ENCODE data around the gene FGFRL1.

The FGFRL1 gene

DNA sequence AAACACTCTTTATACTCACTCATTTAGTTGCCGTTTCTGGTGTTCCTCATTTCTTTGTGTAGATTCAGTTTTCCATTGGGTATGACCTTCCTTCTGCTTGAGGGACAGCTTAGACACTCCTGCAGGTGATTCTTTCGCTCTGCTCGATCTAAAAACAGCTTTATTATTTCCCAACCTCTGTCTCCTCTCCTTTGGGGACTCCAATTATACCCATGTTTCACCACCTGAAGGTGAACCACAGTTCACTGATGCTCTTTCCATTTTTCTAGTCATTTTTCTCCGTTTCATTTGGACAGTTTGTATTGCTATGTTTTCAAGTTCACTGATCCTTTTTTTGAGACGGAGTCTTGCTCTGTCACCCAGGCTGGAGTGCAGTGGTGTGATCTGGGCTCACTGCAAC is 4.6 kb upstream of the FGFRL1 start:
- H3K4me1 ChIP-seq (ENCODE audit: control insufficient read depth in 1 of 2, insufficient read depth in 2 of 2, low read length in 2 of 2): peaks cover 0 to 40% of the 10 kb centered on the region in 2 donors
- peaks cover 20% of the 10 kb centered on the region for H3K27me3 ChIP-seq (ENCODE audit: low read depth, low read length)

DNA sequence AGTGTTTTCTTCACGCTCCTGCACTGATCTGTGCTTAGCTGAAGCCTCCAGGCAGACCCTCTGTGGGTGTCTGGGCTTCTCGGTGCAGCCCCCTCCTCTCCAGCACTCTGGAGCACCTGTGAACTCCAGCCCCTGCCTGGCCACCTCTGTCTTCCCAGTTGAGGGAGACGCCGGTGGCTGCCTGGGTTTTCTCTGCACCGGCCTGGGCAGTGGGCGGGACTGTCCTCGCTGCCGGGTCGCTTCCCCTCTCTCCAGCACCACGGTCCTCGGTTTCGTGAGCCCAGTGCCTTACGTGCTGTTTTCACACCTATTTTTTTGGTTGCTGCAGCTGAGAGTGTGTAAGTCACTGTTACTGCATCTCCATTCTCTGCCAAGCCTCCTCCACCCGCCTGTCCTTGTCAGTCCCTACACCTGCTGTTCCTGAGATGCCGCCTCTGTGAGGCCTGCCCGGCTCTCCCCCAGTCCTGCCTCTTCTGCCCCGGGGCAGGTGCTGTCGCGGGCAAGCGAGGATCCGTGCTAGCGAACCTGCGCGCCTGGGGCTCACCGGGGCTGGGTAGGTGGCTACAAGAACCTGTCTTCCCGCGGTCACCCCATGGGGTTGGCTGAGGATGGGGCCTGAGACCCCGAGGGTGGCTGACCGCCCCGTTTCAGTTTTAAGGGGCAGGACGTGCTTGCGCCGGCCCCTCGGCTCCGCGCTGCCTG is 2.4 kb upstream of the FGFRL1 start:
- no peaks in the 10 kb centered on the region for H3K9me3 ChIP-seq (ENCODE audit: control insufficient read depth in 1 of 2, low read length in 2 of 2)
- peaks cover 9% of the 10 kb centered on the region for H3K27me3 ChIP-seq (ENCODE audit: low read depth, low read length)
- peaks cover 0 to 28% of the 10 kb centered on the region in 2 donors for H3K4me1 ChIP-seq (ENCODE audit: control insufficient read depth in 1 of 2, insufficient read depth in 2 of 2, low read length in 2 of 2)
- H3K36me3 ChIP-seq (ENCODE audit: control insufficient read depth in 1 of 2, insufficient read depth in 2 of 2, low read length in 2 of 2): no peaks in the 10 kb centered on the region
- peak overlapping the region; percentile 55 to 68 for H3K4me3 ChIP-seq (ENCODE audit: low read depth in 1 of 2, low read length in 2 of 2)
- no peak overlapping the region for H3K27ac ChIP-seq (ENCODE audit: low read length)

More for the DNA sequence above, 4.6 kb upstream of the FGFRL1 start:
- Histone ChIP-seq H3K4me3 (ENCODE audit: low read depth in 1 of 2, low read length in 2 of 2) (no peak overlapping the region), H3K9me3 (ENCODE audit: control insufficient read depth in 1 of 2, low read length in 2 of 2) (no peaks in the 10 kb centered on the region), H3K36me3 (ENCODE audit: control insufficient read depth in 1 of 2, insufficient read depth in 2 of 2, low read length in 2 of 2) (no peaks in the 10 kb centered on the region), H3K27ac (ENCODE audit: low read length) (no peak overlapping the region)

DNA sequence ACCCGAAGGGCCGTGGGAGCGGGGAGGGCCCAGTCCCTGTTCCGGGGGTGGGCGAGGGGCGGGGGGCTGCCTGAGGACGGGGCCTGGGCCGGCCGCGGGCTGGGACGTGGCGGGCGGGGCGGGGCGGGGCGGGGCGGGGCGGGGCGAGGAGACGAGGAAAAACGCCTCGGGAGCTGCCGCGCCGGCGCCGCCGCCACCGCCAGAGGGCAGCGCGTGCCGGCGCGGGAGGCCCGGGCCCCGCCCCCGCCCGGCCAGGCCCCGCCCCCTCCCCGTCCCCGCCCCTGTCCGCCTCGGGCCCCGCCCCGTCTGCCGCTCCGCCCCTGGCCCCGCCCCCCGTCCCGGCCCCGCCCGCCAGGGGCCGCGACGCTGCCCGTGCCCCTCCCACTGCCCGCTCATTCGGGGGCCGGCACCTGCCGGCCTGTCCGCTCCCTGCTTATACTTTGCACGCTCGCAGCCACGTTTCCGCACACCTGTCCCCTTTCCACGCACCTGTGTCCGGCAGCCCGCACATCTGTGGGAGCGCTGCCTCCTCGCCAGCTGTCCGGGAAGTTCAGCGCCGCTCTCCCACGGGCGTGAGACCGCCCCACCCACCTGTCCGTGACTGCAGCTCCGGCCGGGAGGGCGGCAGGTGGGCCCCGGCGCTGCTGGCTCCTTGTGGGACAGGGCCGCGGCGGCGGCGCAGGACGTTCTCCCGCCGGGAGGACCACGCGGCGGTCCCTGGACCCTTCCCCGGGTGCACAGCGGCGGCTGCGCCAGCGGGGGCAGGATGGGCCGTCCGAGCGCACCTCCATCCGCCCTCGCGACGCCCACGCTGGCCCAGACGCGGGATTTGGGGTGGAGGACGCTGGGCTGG is 1.7 kb upstream of the FGFRL1 start:
- no peaks in the 10 kb centered on the region for H3K36me3 ChIP-seq (ENCODE audit: control insufficient read depth in 1 of 2, insufficient read depth in 2 of 2, low read length in 2 of 2)
- peaks cover 7% of the 10 kb centered on the region for H3K27me3 ChIP-seq (ENCODE audit: low read depth, low read length)
- peaks cover 0 to 28% of the 10 kb centered on the region in 2 donors for H3K4me1 ChIP-seq (ENCODE audit: control insufficient read depth in 1 of 2, insufficient read depth in 2 of 2, low read length in 2 of 2)
- H3K27ac ChIP-seq (ENCODE audit: low read length): no peak overlapping the region
- H3K9me3 ChIP-seq (ENCODE audit: control insufficient read depth in 1 of 2, low read length in 2 of 2): no peaks in the 10 kb centered on the region
- H3K4me3 ChIP-seq (ENCODE audit: low read depth in 1 of 2, low read length in 2 of 2): peak overlapping the region; percentile 55 to 75

GRCh38 chr4:1010395-1011021 is 918 bp upstream of the FGFRL1 start:
- Histone ChIP-seq H3K4me3 (ENCODE audit: low read depth in 1 of 2, low read length in 2 of 2) (peak overlapping the region; percentile 37 to 75), H3K4me1 (ENCODE audit: control insufficient read depth in 1 of 2, insufficient read depth in 2 of 2, low read length in 2 of 2) (peaks cover 0 to 28% of the 10 kb centered on the region in 2 donors), H3K9me3 (ENCODE audit: control insufficient read depth in 1 of 2, low read length in 2 of 2) (no peaks in the 10 kb centered on the region), H3K27ac (ENCODE audit: low read length) (no peak overlapping the region), H3K27me3 (ENCODE audit: low read depth, low read length) (peaks cover 3% of the 10 kb centered on the region), H3K36me3 (ENCODE audit: control insufficient read depth in 1 of 2, insufficient read depth in 2 of 2, low read length in 2 of 2) (no peaks in the 10 kb centered on the region)

DNA sequence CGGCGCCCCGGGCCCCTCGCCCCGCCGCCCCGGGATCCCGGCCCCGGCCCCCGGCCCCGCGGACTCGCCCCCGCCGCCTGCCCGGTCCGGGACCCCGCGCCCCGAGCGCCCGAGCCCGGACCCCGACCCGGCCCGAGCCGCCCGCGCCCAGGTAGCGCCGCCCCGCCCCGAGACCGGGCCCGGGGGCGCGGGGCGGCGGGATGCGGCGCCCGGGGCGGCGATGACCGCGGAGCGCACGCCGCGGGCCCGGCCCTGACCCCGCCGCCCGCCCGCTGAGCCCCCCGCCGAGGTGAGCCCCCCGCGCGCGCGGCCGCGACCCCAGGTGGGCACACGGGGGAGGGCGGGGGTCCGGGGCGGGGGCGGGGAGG is 224 bp downstream of the FGFRL1 start:
- Histone ChIP-seq H3K27me3 (ENCODE audit: low read depth, low read length) (no peaks in the 10 kb centered on the region), H3K9me3 (ENCODE audit: control insufficient read depth in 1 of 2, low read length in 2 of 2) (no peaks in the 10 kb centered on the region), H3K36me3 (ENCODE audit: control insufficient read depth in 1 of 2, insufficient read depth in 2 of 2, low read length in 2 of 2) (no peaks in the 10 kb centered on the region), H3K4me1 (ENCODE audit: control insufficient read depth in 1 of 2, insufficient read depth in 2 of 2, low read length in 2 of 2) (peaks cover 0 to 28% of the 10 kb centered on the region in 2 donors), H3K4me3 (ENCODE audit: low read depth in 1 of 2, low read length in 2 of 2) (no peak overlapping the region), H3K27ac (ENCODE audit: low read length) (no peak overlapping the region)

- Histone ChIP-seq H3K36me3 (ENCODE audit: control insufficient read depth in 1 of 2, insufficient read depth in 2 of 2, low read length in 2 of 2) (no peaks in the 10 kb centered on the region), H3K27ac (ENCODE audit: low read length) (no peak overlapping the region), H3K4me1 (ENCODE audit: control insufficient read depth in 1 of 2, insufficient read depth in 2 of 2, low read length in 2 of 2) (peaks cover 0 to 28% of the 10 kb centered on the region in 2 donors), H3K9me3 (ENCODE audit: control insufficient read depth in 1 of 2, low read length in 2 of 2) (no peaks in the 10 kb centered on the region), H3K4me3 (ENCODE audit: low read depth in 1 of 2, low read length in 2 of 2) (peak overlapping the region in 1 of 2 donors; percentile 59), H3K27me3 (ENCODE audit: low read depth, low read length) (no peaks in the 10 kb centered on the region)
Observed at GRCh38 chr4:1012034-1012739, 761 bp downstream of the FGFRL1 start.

- peaks cover 0 to 27% of the 10 kb centered on the region in 2 donors for H3K4me1 ChIP-seq (ENCODE audit: control insufficient read depth in 1 of 2, insufficient read depth in 2 of 2, low read length in 2 of 2)
- no peaks in the 10 kb centered on the region for H3K27me3 ChIP-seq (ENCODE audit: low read depth, low read length)
- no peak overlapping the region for H3K27ac ChIP-seq (ENCODE audit: low read length)
- no peaks in the 10 kb centered on the region for H3K36me3 ChIP-seq (ENCODE audit: control insufficient read depth in 1 of 2, insufficient read depth in 2 of 2, low read length in 2 of 2)
- no peak overlapping the region for H3K4me3 ChIP-seq (ENCODE audit: low read depth in 1 of 2, low read length in 2 of 2)
- H3K9me3 ChIP-seq (ENCODE audit: control insufficient read depth in 1 of 2, low read length in 2 of 2): no peaks in the 10 kb centered on the region
Observed at GRCh38 chr4:1013225-1014073, 2.0 kb downstream of the FGFRL1 start.

DNA sequence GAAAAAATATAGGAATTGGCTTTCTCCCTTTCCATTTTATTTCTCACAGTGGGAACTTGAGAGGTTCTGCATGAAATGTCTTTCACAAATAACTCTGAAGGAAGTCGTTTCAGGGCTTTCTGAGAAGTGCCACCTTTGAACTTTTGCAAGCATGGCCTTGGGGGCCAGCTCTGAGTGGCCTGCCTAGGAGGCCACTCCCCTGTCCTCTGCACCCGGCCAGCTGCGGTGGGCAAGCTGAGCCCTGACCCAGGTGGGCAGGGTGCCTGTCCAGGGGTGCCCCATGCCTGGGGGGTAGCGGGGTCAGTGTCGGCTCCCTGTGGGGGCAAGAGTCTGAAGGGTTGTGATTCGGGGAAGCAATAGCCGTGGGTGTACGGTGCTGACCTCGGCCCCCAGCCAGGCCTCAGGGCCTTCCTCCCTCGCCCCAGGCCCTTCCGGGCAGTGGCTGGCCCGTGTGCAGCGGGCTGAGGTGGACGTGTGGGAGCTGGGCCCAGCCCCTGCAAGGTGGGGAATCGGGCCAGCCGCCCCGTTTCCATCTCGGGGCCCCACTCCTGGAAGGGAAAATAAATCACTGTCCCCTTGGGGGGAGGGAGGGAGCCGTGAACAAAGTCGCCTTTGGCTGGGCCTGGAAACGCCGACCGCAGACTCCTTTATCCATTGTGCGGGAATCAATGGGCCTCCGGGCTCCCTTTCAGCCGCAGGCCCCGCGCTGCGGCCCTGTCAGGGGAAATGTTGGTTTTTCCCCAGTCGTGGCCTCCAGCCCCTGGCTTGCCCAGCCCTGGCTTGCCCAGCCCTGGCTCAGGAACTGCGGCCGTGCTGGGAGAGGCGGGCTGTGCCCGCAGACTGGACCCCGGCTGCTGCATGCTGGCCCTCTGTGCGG is 3.1 kb downstream of the FGFRL1 start:
- H3K36me3 ChIP-seq (ENCODE audit: control insufficient read depth in 1 of 2, insufficient read depth in 2 of 2, low read length in 2 of 2): no peaks in the 10 kb centered on the region
- H3K27ac ChIP-seq (ENCODE audit: low read length): no peak overlapping the region
- no peak overlapping the region for H3K4me3 ChIP-seq (ENCODE audit: low read depth in 1 of 2, low read length in 2 of 2)
- no peaks in the 10 kb centered on the region for H3K9me3 ChIP-seq (ENCODE audit: control insufficient read depth in 1 of 2, low read length in 2 of 2)
- H3K4me1 ChIP-seq (ENCODE audit: control insufficient read depth in 1 of 2, insufficient read depth in 2 of 2, low read length in 2 of 2): peaks cover 0 to 18% of the 10 kb centered on the region in 2 donors
- no peaks in the 10 kb centered on the region for H3K27me3 ChIP-seq (ENCODE audit: low read depth, low read length)

GRCh38 chr4:1015179-1015578 is 3.8 kb downstream of the FGFRL1 start:
- H3K27ac ChIP-seq (ENCODE audit: low read length): no peak overlapping the region

DNA sequence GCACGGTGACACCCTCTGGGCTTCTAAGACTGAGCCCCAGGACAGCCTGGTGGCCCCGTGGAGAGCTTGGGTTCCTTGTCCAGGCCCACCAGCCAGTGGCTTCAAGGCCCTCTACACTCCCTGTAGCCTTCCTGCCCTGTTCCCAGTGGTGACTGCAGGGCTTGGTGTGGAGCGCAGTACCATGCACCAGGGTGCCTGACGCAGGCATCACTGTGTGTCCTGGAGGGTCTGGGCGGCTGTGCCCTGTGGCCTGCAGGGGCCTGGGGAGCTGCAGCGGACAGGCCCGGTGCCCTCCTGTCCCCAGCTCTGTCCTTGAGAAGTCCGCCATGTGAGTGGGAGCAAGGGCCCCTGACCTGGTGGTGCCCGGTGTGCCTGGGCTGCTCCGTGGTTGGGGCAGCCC is 4.3 kb downstream of the FGFRL1 start:
- peaks cover 0 to 9% of the 10 kb centered on the region in 2 donors for H3K4me1 ChIP-seq (ENCODE audit: control insufficient read depth in 1 of 2, insufficient read depth in 2 of 2, low read length in 2 of 2)
- H3K4me3 ChIP-seq (ENCODE audit: low read depth in 1 of 2, low read length in 2 of 2): no peak overlapping the region
- H3K27ac ChIP-seq (ENCODE audit: low read length): no peak overlapping the region
- no peaks in the 10 kb centered on the region for H3K27me3 ChIP-seq (ENCODE audit: low read depth, low read length)
- H3K36me3 ChIP-seq (ENCODE audit: control insufficient read depth in 1 of 2, insufficient read depth in 2 of 2, low read length in 2 of 2): no peaks in the 10 kb centered on the region
- H3K9me3 ChIP-seq (ENCODE audit: control insufficient read depth in 1 of 2, low read length in 2 of 2): no peaks in the 10 kb centered on the region

More at GRCh38 chr4:1015179-1015578, 3.8 kb downstream of the FGFRL1 start:
- Histone ChIP-seq H3K36me3 (ENCODE audit: control insufficient read depth in 1 of 2, insufficient read depth in 2 of 2, low read length in 2 of 2) (no peaks in the 10 kb centered on the region), H3K4me3 (ENCODE audit: low read depth in 1 of 2, low read length in 2 of 2) (no peak overlapping the region), H3K27me3 (ENCODE audit: low read depth, low read length) (no peaks in the 10 kb centered on the region), H3K9me3 (ENCODE audit: control insufficient read depth in 1 of 2, low read length in 2 of 2) (no peaks in the 10 kb centered on the region), H3K4me1 (ENCODE audit: control insufficient read depth in 1 of 2, insufficient read depth in 2 of 2, low read length in 2 of 2) (peaks cover 0 to 15% of the 10 kb centered on the region in 2 donors)

All from muscle layer of duodenum (tissue), 2 donors.